EL (cell line): Measurements from ENCODE around the gene BMP7.
"Not testable (repeated sequence)": the region's sequence is repeated elsewhere in the genome, so short reads cannot be mapped to it uniquely, and the experiment has no call there.

Experiments used
- DNase-seq: peaks from one replicate; pipeline ENCODE4 v3.0.0-alpha.2; 2016

Gene BMP7

GRCh38 chr20:57208198-57208597 is 58.2 kb downstream of the BMP7 start:
- DNase-seq: no peak

GRCh38 chr20:57207251-57207650 is 59.2 kb downstream of the BMP7 start:
- DNase-seq: no peak

- peak; percentile 89 for DNase-seq
Measured at GRCh38 chr20:57205606-57206219, 60.7 kb downstream of the BMP7 start.

- DNase-seq: no peak
Measured at GRCh38 chr20:57203986-57204385, 62.5 kb downstream of the BMP7 start.

DNA sequence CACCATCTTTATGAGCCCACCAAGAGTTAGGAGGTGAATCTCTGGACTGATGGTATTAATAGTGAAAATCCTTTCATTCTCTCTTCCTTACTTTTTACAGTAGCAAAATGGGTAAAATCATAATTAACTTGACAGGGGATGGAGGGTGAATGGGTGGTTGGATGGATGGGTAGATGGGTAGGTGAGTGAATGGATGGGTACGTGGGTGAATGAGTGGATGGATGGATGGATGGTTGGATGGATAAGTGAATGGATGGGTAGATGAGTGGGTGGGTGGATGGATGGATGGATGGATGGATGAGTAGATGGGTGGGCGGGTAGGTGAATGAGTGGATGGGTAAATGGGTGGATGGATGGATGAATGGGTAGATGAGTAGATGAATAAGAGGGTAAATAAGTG is 63.2 kb downstream of the BMP7 start:
- DNase-seq: no peak

- no peak for DNase-seq
Measured at GRCh38 chr20:57202309-57202708, 64.1 kb downstream of the BMP7 start.

- no peak for DNase-seq
Measured at GRCh38 chr20:57200882-57201695, 65.4 kb downstream of the BMP7 start.

DNA sequence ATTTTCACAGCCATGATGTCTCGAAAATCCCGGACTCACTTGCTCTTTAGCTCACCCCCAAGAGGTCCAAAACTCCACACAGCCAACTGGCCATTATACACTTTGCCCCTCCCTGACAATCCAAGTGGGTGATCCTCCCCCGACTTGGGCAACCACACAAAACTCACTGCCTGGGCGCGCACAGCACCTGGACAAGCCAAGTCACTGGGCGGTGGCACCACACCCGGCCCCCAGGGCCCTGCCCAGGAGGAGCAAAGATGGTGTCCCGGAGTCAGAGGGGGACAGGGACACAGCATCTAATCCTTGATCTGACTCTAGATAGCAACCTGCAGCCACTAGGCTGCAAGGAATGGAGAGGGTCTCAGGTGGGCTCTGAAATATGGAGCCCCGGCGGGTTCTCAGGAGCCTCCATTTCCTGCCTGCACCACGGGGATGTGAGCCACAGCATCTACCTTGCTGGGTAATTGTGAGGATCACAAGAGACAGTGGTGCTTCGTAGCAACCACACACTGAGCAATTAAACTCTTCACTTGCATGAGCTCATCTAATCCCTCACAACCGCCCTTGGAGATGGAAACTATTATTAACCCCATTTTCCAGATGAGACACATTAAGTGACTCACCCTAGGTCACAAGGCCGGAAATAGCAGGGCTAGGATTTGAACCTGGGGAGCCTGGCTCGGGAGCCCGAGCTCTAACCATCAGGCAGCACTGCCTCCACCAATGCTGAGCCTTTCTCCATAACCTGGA is 66.6 kb downstream of the BMP7 start:
- DNase-seq: no peak

- DNase-seq: peak; percentile 62
Measured at GRCh38 chr20:57198132-57199072, 68.0 kb downstream of the BMP7 start.

- DNase-seq: no peak
Measured at GRCh38 chr20:57197352-57198131, 68.9 kb downstream of the BMP7 start.

DNA sequence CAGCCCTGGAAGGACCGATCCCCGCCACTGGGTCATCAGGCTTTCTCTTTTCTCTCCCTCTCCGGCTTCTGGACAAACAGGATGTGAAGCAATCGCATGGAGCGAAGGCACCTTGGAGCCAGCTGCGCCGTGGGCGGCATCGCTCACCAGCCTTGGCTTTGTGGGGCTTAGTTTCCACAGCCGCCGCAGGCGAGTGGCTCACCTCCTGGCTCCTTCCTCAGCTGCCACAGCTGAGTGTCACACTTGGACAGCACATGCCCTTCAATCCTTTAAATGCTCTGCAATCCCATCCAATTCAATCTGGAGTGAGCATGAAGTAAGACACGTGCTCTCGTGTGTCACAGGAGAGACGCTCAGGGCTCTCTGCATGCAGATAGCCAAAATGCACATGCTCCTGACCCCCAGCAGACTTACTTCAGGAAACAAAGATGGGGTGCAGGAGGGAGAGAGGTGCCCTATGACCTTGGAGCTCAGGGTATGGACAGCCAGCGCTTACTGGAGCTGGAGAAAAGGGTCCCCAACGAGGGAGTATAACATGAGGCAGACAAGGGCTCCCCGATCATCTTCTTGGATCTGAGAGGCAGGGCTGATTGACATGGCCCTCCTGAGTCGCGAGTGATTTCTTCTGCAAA is 70.9 kb downstream of the BMP7 start:
- DNase-seq: peak; percentile 89

GRCh38 chr20:57195023-57195422 is 71.4 kb downstream of the BMP7 start:
- no peak for DNase-seq

DNA sequence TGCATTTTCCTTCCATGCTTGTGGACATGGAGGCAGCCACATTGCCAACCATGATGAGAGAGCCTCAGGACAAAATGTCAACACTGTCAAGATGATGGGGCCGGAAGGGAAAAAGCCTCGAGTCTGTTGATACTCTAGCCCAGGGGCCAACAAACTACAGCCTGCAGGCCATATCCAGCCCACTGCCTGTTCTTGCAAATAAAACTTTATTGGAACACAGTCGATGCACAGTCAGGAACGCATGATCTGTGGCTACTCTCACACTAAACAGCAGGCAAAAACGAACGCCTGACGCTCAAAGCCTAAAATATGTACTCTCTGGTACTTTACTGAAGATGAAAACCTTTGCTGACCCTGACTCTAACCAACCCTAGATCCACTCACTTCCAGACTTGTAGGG is 72.3 kb downstream of the BMP7 start:
- no peak for DNase-seq

DNA sequence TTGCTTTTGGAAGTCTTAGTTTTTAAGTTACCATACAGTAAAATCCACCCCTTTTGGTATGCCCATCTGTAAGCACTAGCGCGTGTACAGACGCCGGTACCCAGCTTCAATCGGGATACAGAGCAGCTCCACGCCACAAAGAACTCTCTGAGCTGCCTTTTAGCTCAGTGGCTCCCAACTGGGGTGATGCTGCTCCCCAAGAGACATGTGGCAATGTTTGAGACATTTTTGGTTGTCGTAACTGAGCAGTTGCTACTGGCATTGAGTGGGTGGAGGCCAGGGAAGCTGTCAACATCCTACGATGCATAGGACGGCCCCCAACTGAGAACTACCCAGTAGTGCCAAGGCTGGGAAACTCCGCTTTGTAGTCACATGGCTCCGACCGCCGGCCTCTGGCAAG is 73.3 kb downstream of the BMP7 start:
- DNase-seq: no peak

GRCh38 chr20:57192311-57192710 is 74.1 kb downstream of the BMP7 start:
- no peak for DNase-seq

GRCh38 chr20:57191265-57191638 is 75.2 kb downstream of the BMP7 start:
- DNase-seq: not testable (repeated sequence)

DNA sequence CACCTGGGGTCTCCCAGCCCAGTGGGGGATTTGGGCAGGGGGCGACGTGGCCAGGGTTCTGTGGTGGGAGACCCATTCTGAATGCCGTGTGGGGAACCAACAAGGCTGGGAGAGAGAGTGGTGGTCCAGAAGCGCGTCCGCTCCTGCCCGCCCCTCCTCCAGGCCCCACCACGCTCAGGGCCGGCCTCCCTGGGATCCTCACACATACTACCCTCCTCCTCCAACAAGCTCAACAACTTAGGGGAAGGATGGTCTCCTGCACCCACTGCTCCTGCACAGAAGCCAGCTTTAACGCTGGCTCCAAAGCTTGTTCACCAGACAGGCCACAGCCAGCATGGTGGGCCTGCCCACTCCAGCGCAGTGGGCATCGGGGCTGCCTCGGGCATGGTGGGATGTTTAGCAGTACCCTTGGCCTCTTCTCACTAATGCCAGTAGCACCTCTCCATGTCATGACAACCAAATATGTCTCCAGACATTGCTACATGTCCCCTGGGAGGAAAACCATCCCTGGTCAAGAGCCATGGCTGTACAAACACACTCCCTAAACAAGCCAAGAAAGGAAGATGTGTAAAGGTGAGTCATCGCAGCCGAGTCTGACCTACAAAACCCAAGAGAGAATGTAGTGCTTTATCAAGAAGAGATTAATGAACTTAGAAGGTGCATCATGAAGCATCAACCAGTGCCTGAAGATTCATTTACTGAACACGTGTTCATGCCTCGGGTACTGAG is 75.7 kb downstream of the BMP7 start:
- DNase-seq: peak; percentile 38

GRCh38 chr20:57189713-57190112 is 76.7 kb downstream of the BMP7 start:
- DNase-seq: no peak

DNA sequence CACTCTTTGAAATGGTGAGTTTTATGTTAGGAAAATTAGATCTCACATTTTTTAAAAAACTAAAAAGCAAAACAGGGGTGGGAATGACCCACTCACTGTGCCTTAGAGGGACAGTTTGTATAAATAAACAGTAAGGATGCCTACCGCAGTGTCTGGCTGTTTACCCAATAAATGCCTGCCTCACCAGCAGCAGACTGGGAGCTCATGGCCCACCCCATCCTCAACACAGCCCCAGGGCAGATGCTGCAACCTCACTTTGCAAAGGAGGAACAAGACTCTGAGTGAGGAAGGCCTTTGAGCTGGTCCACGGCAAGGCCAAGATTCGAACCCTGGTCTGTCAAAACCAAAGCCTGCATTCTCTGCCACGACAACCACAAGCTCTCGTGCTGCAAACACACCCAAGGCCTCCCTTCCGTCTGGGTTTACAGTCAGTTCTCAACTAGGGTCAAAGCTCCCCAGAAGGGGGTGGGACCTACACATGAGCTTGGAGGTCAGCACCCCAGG is 77.8 kb downstream of the BMP7 start:
- DNase-seq: no peak

DNA sequence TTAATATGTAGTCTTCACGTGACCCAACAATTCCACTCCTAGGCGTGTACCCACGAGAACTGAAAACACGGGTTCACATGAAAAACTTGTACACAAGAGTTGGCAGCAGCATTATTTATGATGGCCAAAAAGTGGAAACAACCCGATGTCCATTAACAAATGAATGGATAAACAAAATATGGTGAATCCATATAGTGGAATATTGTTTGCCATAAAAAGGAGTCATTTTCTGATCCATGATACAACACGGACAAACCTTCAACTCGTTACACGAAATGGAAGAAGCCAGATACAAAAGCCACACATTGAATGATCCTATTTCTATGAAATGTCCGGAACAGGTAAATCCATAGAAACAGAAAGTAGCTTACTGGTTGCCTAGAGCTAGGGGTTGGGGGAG is 78.4 kb downstream of the BMP7 start:
- no peak for DNase-seq
